ENCODE results near the gene ADIPOR2. TPM values are rescaled to one million over a fixed set of nuclear protein-coding genes. Genes with fewer than 3 reads are reported as not detected.

The ADIPOR2 gene
- total RNA-seq, 4 donors from 2014 or later = 46.0 to 59.3 (median 52.4) TPM

- WGBS, 2 donors = 80 to 83% methylated on average over 17 of the region's 17 CpGs
- no peak for DNase-seq
- Histone ChIP-seq H3K27me3 (no peaks in the 10 kb centered on the region), H3K27ac (no peak overlapping the region), H3K4me3 (replicated peaks in 1 of 3) (no peak overlapping the region), H3K9me3 (no peaks in the 10 kb centered on the region), H3K36me3 (no peaks in the 10 kb centered on the region), H3K4me1 (peaks cover 4 to 9% of the 10 kb centered on the region in 2 donors)
- TF ChIP-seq POLR2A (IDR thresholded peaks at IDR 0.05) = no peak
- no peak for TF ChIP-seq CTCF (IDR thresholded peaks at IDR 0.05)
- intact Hi-C loops (cut with DNase I) = no loop called here
Measured at GRCh38 chr12:1832801-1833595, 142.1 kb downstream of the ADIPOR2 start.

- H3K27ac ChIP-seq = no peak overlapping the region
- intact Hi-C loops (cut with DNase I) = no loop called here
- TF ChIP-seq POLR2A (IDR thresholded peaks at IDR 0.05) = no peak
- no peak for TF ChIP-seq CTCF (IDR thresholded peaks at IDR 0.05)
- WGBS, 2 donors = 88 to 91% methylated on average over 9 to 10 of the region's 10 CpGs
- DNase-seq = no peak
- no peaks in the 10 kb centered on the region for H3K27me3 ChIP-seq
- H3K4me1 ChIP-seq = peaks cover 4 to 9% of the 10 kb centered on the region in 2 donors
- no peaks in the 10 kb centered on the region for H3K9me3 ChIP-seq
- H3K4me3 ChIP-seq (replicated peaks in 1 of 3) = no peak overlapping the region
- no peaks in the 10 kb centered on the region for H3K36me3 ChIP-seq
Measured at GRCh38 chr12:1833596-1834028, 142.7 kb downstream of the ADIPOR2 start.

GRCh38 chr12:1834186-1834925, 143.5 kb downstream of the ADIPOR2 start:
- no peak for DNase-seq
- H3K27me3 ChIP-seq = no peaks in the 10 kb centered on the region

GRCh38 chr12:1835211-1836131, 144.6 kb downstream of the ADIPOR2 start:
- no peaks in the 10 kb centered on the region for H3K27me3 ChIP-seq
- H3K4me1 ChIP-seq = peaks cover 4 to 8% of the 10 kb centered on the region in 2 donors
- no peaks in the 10 kb centered on the region for H3K9me3 ChIP-seq
- TF ChIP-seq POLR2A (IDR thresholded peaks at IDR 0.05) = no peak
- TF ChIP-seq CTCF (IDR thresholded peaks at IDR 0.05) = no peak
- H3K36me3 ChIP-seq = no peaks in the 10 kb centered on the region
- intact Hi-C loops (cut with DNase I) = no loop called here
- 80 to 83% methylated on average over 13 to 19 of the region's 22 CpGs for WGBS, 2 donors
- no peak overlapping the region for H3K27ac ChIP-seq
- DNase-seq = no peak
- H3K4me3 ChIP-seq (replicated peaks in 1 of 3) = no peak overlapping the region

More at GRCh38 chr12:1834186-1834925, 143.5 kb downstream of the ADIPOR2 start:
- Histone ChIP-seq H3K36me3 (no peaks in the 10 kb centered on the region), H3K4me1 (peaks cover 4 to 9% of the 10 kb centered on the region in 2 donors), H3K9me3 (no peaks in the 10 kb centered on the region), H3K27ac (no peak overlapping the region), H3K4me3 (replicated peaks in 1 of 3) (no peak overlapping the region)
- intact Hi-C loops (cut with DNase I) = no loop called here
- 78 to 93% methylated on average over 14 to 33 of the region's 34 CpGs for WGBS, 2 donors
- no peak for TF ChIP-seq CTCF (IDR thresholded peaks at IDR 0.05)
- no peak for TF ChIP-seq POLR2A (IDR thresholded peaks at IDR 0.05)
